ENCODE results near the gene MBOAT2. TPM values are rescaled to one million over a fixed set of nuclear protein-coding genes. Genes with fewer than 3 reads are reported as not detected.

Gene MBOAT2
- total RNA-seq, 1 donor from 2014 or later, result 94.7 TPM

GRCh38 chr2:8819194-8819593 is 184.3 kb downstream of the MBOAT2 start:
- no peaks in the 10 kb centered on the region for H3K9me3 Mint-ChIP-seq (ENCODE audit: unreplicated experiment)
- peaks cover 2% of the 10 kb centered on the region for H3K4me1 Mint-ChIP-seq (ENCODE audit: unreplicated experiment)
- no peak for TF ChIP-seq CTCF (IDR thresholded peaks at IDR 0.05)
- H3K27me3 Mint-ChIP-seq (ENCODE audit: unreplicated experiment), result no peaks in the 10 kb centered on the region
- no peak overlapping the region for H3K4me3 Mint-ChIP-seq (ENCODE audit: unreplicated experiment)
- peaks cover 34% of the 10 kb centered on the region for H3K36me3 Mint-ChIP-seq (ENCODE audit: unreplicated experiment)
- no peak for DNase-seq (ENCODE audit: extremely low spot score, unreplicated experiment)
- H3K27ac Mint-ChIP-seq (ENCODE audit: unreplicated experiment), result no peak overlapping the region

- Mint-ChIP-seq H3K9me3 (ENCODE audit: unreplicated experiment) (no peaks in the 10 kb centered on the region), H3K27ac (ENCODE audit: unreplicated experiment) (no peak overlapping the region), H3K27me3 (ENCODE audit: unreplicated experiment) (no peaks in the 10 kb centered on the region), H3K36me3 (ENCODE audit: unreplicated experiment) (peaks cover 46% of the 10 kb centered on the region), H3K4me3 (ENCODE audit: unreplicated experiment) (no peak overlapping the region), H3K4me1 (ENCODE audit: unreplicated experiment) (peaks cover 2% of the 10 kb centered on the region)
- DNase-seq (ENCODE audit: extremely low spot score, unreplicated experiment), result no peak
- no peak for TF ChIP-seq CTCF (IDR thresholded peaks at IDR 0.05)
Measured at GRCh38 chr2:8817221-8817620, 186.3 kb downstream of the MBOAT2 start.

GRCh38 chr2:8806885-8807704 is 196.4 kb downstream of the MBOAT2 start:
- Mint-ChIP-seq H3K9me3 (ENCODE audit: unreplicated experiment) (no peaks in the 10 kb centered on the region), H3K4me3 (ENCODE audit: unreplicated experiment) (no peak overlapping the region), H3K27ac (ENCODE audit: unreplicated experiment) (no peak overlapping the region), H3K4me1 (ENCODE audit: unreplicated experiment) (peaks cover 15% of the 10 kb centered on the region), H3K27me3 (ENCODE audit: unreplicated experiment) (no peaks in the 10 kb centered on the region), H3K36me3 (ENCODE audit: unreplicated experiment) (peaks cover 61% of the 10 kb centered on the region)
- no peak for TF ChIP-seq CTCF (IDR thresholded peaks at IDR 0.05)
- no peak for DNase-seq (ENCODE audit: extremely low spot score, unreplicated experiment)

- TF ChIP-seq CTCF (IDR thresholded peaks at IDR 0.05), result no peak
- Mint-ChIP-seq H3K27ac (ENCODE audit: unreplicated experiment) (peak overlapping the region; percentile 31), H3K4me1 (ENCODE audit: unreplicated experiment) (peaks cover 15% of the 10 kb centered on the region), H3K4me3 (ENCODE audit: unreplicated experiment) (no peak overlapping the region), H3K9me3 (ENCODE audit: unreplicated experiment) (no peaks in the 10 kb centered on the region), H3K27me3 (ENCODE audit: unreplicated experiment) (no peaks in the 10 kb centered on the region), H3K36me3 (ENCODE audit: unreplicated experiment) (peaks cover 60% of the 10 kb centered on the region)
- no peak for DNase-seq (ENCODE audit: extremely low spot score, unreplicated experiment)
Measured at GRCh38 chr2:8805278-8806210, 197.9 kb downstream of the MBOAT2 start.
